Transverse colon (tissue), 3 donors: Measurements from ENCODE around the gene RRBP1.

ENCODE experiments used
- CTCF ChIP-seq, 5 experiments: fragments of 200-600 bp in 3 of 5; fragments of 450-650 bp in 2 of 5; sonication (generic) in 3 of 5; IDR thresholded peaks; 1 replicate in 2 of 5; 2 replicates in 3 of 5; pipeline ENCODE4 v1.5.1; 2016 to 2017; ENCODE audit warnings: antibody characterized with exemption in 5 of 5, inconsistent platforms in 3 of 5, mild to moderate bottlenecking in 2 of 5, moderate library complexity in 1 of 5
- POLR2A ChIP-seq: fragments of 450-650 bp; IDR thresholded peaks from one replicate; pipeline ENCODE4 v1.6.1; 2016; ENCODE audit warnings: antibody characterized with exemption, mild to moderate bottlenecking, moderate library complexity

- TF ChIP-seq CTCF (IDR thresholded peaks at IDR 0.05) (no peak), POLR2A (no peak)
These were observed 95.8 kb downstream of the RRBP1 start for GRCh38 chr20:17586250-17586649.
